K562 (cell line): ENCODE results near the gene TCF12.

ENCODE experiments used
- CEBPB ChIP-seq: fragments of 450-650 bp; IDR thresholded peaks from 2 replicates; pipeline ENCODE4 v1.6.1; 2016; ENCODE audit warnings: missing genetic modification characterization, missing compliant biosample characterization
- CHD2 ChIP-seq: IDR thresholded peaks from 2 replicates; pipeline ENCODE4 v1.6.1; 2011; ENCODE audit warnings: low read depth, low read length
- NONO ChIP-seq, 2 experiments: fragments of 200-400 bp in 1 of 2; fragments of 450-650 bp in 1 of 2; formaldehyde crosslinking in 1 of 2; IDR thresholded peaks; 2 replicates each; pipeline ENCODE4 v1.6.1; 2017; ENCODE audit warnings: low read depth in 2 of 2, mild to moderate bottlenecking in 2 of 2, moderate library complexity in 2 of 2, low read length in 1 of 2
- TFAM ChIP-seq: fragments of 250-450 bp; sonication (Bioruptor Pico); conservative IDR thresholded peaks from 2 replicates; pipeline ENCODE4 v1.5.0; 2021; ENCODE audit warnings: mild to moderate bottlenecking, moderate library complexity
- TF ChIP-seq, protein P1 (sequence below): fragments of 450-650 bp; IDR thresholded peaks from 2 replicates; pipeline ENCODE4 v1.6.1; 2016; ENCODE audit warnings: missing biosample characterization, missing genetic modification characterization
- TF ChIP-seq, protein P2 (sequence below), 3 experiments: IDR thresholded peaks in 2 of 3; conservative IDR thresholded peaks in 1 of 3; 2 replicates each; pipeline ENCODE4 v1.5.1; 2011 to 2012; ENCODE audit warnings: low read length in 3 of 3, mild to moderate bottlenecking in 3 of 3, control low read depth in 2 of 3, improper control_type of control experiment in 1 of 3, inconsistent platforms in 1 of 3, low read depth in 1 of 3, mixed read lengths in 1 of 3, moderate library complexity in 1 of 3; ENCODE audit not compliant: insufficient read depth in 2 of 3
- TF ChIP-seq, protein P3 (sequence below): fragments of 250-450 bp; sonication (Bioruptor Pico); IDR thresholded peaks from 2 replicates; pipeline ENCODE4 v1.5.0; 2022; ENCODE audit warnings: mild to moderate bottlenecking

DNA sequence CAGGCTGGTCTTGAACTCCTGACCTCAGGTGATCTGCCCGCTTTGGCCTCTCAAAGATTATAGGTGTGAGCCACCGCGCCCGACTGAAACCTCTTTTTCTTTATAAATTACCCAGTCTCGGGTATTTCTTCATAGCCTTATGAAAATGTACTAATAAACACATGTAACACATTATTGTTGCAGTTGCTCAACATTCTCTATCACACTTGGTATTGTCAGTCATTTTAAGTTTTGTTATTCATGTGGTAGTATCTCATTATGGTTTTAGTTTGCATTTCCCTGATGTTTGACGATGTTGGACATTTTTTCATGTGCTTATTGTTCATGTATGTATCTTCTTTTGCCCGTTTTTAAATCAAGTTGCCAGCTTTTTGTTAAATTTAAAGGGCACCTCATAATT is 109.7 kb downstream of the TCF12 start:
- no peak for TF ChIP-seq CHD2
- TF ChIP-seq, protein P1, sequence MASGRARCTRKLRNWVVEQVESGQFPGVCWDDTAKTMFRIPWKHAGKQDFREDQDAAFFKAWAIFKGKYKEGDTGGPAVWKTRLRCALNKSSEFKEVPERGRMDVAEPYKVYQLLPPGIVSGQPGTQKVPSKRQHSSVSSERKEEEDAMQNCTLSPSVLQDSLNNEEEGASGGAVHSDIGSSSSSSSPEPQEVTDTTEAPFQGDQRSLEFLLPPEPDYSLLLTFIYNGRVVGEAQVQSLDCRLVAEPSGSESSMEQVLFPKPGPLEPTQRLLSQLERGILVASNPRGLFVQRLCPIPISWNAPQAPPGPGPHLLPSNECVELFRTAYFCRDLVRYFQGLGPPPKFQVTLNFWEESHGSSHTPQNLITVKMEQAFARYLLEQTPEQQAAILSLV = no peak
- no peak for TF ChIP-seq NONO (IDR thresholded peaks at IDR 0.05; ENCODE audit: low read depth in 2 of 2, low read length in 1 of 2)
- TF ChIP-seq, protein P2, sequence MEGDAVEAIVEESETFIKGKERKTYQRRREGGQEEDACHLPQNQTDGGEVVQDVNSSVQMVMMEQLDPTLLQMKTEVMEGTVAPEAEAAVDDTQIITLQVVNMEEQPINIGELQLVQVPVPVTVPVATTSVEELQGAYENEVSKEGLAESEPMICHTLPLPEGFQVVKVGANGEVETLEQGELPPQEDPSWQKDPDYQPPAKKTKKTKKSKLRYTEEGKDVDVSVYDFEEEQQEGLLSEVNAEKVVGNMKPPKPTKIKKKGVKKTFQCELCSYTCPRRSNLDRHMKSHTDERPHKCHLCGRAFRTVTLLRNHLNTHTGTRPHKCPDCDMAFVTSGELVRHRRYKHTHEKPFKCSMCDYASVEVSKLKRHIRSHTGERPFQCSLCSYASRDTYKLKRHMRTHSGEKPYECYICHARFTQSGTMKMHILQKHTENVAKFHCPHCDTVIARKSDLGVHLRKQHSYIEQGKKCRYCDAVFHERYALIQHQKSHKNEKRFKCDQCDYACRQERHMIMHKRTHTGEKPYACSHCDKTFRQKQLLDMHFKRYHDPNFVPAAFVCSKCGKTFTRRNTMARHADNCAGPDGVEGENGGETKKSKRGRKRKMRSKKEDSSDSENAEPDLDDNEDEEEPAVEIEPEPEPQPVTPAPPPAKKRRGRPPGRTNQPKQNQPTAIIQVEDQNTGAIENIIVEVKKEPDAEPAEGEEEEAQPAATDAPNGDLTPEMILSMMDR (IDR thresholded peaks at IDR 0.05 in 2 of 3, conservative IDR thresholded peaks at IDR 0.05 in 1 of 3; ENCODE audit: insufficient read depth in 2 of 3, low read depth in 1 of 3, low read length in 3 of 3) = no peak
- TF ChIP-seq, protein P3, sequence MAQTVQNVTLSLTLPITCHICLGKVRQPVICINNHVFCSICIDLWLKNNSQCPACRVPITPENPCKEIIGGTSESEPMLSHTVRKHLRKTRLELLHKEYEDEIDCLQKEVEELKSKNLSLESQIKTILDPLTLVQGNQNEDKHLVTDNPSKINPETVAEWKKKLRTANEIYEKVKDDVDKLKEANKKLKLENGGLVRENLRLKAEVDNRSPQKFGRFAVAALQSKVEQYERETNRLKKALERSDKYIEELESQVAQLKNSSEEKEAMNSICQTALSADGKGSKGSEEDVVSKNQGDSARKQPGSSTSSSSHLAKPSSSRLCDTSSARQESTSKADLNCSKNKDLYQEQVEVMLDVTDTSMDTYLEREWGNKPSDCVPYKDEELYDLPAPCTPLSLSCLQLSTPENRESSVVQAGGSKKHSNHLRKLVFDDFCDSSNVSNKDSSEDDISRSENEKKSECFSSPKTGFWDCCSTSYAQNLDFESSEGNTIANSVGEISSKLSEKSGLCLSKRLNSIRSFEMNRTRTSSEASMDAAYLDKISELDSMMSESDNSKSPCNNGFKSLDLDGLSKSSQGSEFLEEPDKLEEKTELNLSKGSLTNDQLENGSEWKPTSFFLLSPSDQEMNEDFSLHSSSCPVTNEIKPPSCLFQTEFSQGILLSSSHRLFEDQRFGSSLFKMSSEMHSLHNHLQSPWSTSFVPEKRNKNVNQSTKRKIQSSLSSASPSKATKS (CRISPR knock-in tag) = no peak
- TF ChIP-seq CEBPB (tag) = no peak
- no peak for TF ChIP-seq TFAM (CRISPR knock-in tag)
